SK-N-SH treated with all-trans-retinoic acid at 6 μM for 48 hours (cell line): ENCODE results near the gene DNAJB1.

Source experiments
- ATAC-seq: fragments of 200-7000 bp; cut with Tn5 transposase; 3 replicates; pipeline ENCODE4 v1.9.1; 2020; ENCODE audit warnings: mild to moderate bottlenecking, moderate library complexity
- BACH2 ChIP-seq: fragments of 250-450 bp; sonication (Bioruptor Pico); IDR thresholded peaks from 2 replicates; pipeline ENCODE4 v1.9.0; 2021; ENCODE audit warnings: mild to moderate bottlenecking, borderline replicate concordance
- CREB5 ChIP-seq: fragments of 250-450 bp; sonication (Bioruptor Pico); IDR thresholded peaks from 2 replicates; pipeline ENCODE4 v1.5.1; 2020; ENCODE audit warnings: low read depth, mild to moderate bottlenecking, moderate library complexity
- CSDC2 ChIP-seq: fragments of 250-450 bp; sonication (Bioruptor Pico); IDR thresholded peaks from 2 replicates; pipeline ENCODE4 v1.5.0; 2020; ENCODE audit warnings: mild to moderate bottlenecking, moderate library complexity
- ESRRG ChIP-seq: fragments of 250-450 bp; sonication (Bioruptor Pico); IDR thresholded peaks from 2 replicates; pipeline ENCODE4 v1.6.1; 2021; ENCODE audit warnings: mild to moderate bottlenecking
- GLIS3 ChIP-seq: fragments of 250-450 bp; sonication (Bioruptor Pico); IDR thresholded peaks from 2 replicates; pipeline ENCODE4 v1.5.0; 2020; ENCODE audit warnings: mild to moderate bottlenecking, moderate library complexity
- ISL1 ChIP-seq: fragments of 250-450 bp; sonication (Bioruptor Pico); IDR thresholded peaks from 2 replicates; pipeline ENCODE4 v2.1.2; 2022; ENCODE audit warnings: mild to moderate bottlenecking, moderate library complexity
- OSR1 ChIP-seq: fragments of 250-450 bp; sonication (Bioruptor Pico); IDR thresholded peaks from 2 replicates; pipeline ENCODE4 v1.8.0; 2022; ENCODE audit warnings: moderate library complexity, mild to moderate bottlenecking, inconsistent platforms
- PATZ1 ChIP-seq: fragments of 250-450 bp; sonication (Bioruptor Pico); IDR thresholded peaks from 2 replicates; pipeline ENCODE4 v1.8.0; 2020; ENCODE audit warnings: mild to moderate bottlenecking, moderate library complexity, borderline replicate concordance
- POU6F1 ChIP-seq: fragments of 250-450 bp; sonication (Bioruptor Pico); IDR thresholded peaks from 2 replicates; pipeline ENCODE4 v1.8.0; 2021; ENCODE audit warnings: low read depth, mild to moderate bottlenecking, moderate library complexity, borderline replicate concordance
- RARB ChIP-seq: fragments of 250-450 bp; sonication (Bioruptor Pico); IDR thresholded peaks from 2 replicates; pipeline ENCODE4 v1.8.0; 2021; ENCODE audit warnings: mild to moderate bottlenecking, moderate library complexity
- SNAI2 ChIP-seq: fragments of 250-450 bp; sonication (Bioruptor Pico); IDR thresholded peaks from 2 replicates; pipeline ENCODE4 v1.5.0; 2020; ENCODE audit warnings: mild to moderate bottlenecking, moderate library complexity
- TCF4 ChIP-seq: fragments of 250-450 bp; sonication (Bioruptor Pico); IDR thresholded peaks from 2 replicates; pipeline ENCODE4 v1.8.0; 2021; ENCODE audit warnings: mild to moderate bottlenecking, moderate library complexity, borderline replicate concordance
- ZC3H10 ChIP-seq: fragments of 250-450 bp; sonication (Bioruptor Pico); IDR thresholded peaks from 2 replicates; pipeline ENCODE4 v1.5.1; 2021; ENCODE audit warnings: mild to moderate bottlenecking, moderate library complexity
- ZFP3 ChIP-seq: fragments of 250-450 bp; sonication (Bioruptor Pico); IDR thresholded peaks from 2 replicates; pipeline ENCODE4 v1.5.0; 2020; ENCODE audit warnings: mild to moderate bottlenecking, moderate library complexity
- ZFP30 ChIP-seq: fragments of 450-650 bp; formaldehyde crosslinking; IDR thresholded peaks from 2 replicates; pipeline ENCODE4 v1.5.0; 2022; ENCODE audit warnings: mild to moderate bottlenecking, moderate library complexity
- ZNF565 ChIP-seq: fragments of 450-650 bp; formaldehyde crosslinking; conservative IDR thresholded peaks from 2 replicates; pipeline ENCODE4 v1.5.0; 2020; ENCODE audit warnings: low read depth, mild to moderate bottlenecking, moderate library complexity
- ZNF70 ChIP-seq: fragments of 450-650 bp; formaldehyde crosslinking; IDR thresholded peaks from 2 replicates; pipeline ENCODE4 v1.5.0; 2020; ENCODE audit warnings: mild to moderate bottlenecking, moderate library complexity
- TF ChIP-seq, protein P1 (sequence below): fragments of 250-450 bp; sonication (Bioruptor Pico); IDR thresholded peaks from 2 replicates; pipeline ENCODE4 v1.5.1; 2021; ENCODE audit warnings: mild to moderate bottlenecking, moderate library complexity
- TF ChIP-seq, protein P2 (sequence below): fragments of 250-450 bp; sonication (Bioruptor Pico); IDR thresholded peaks from 2 replicates; pipeline ENCODE4 v1.5.0; 2020; ENCODE audit warnings: mild to moderate bottlenecking, moderate library complexity

Gene DNAJB1

DNA sequence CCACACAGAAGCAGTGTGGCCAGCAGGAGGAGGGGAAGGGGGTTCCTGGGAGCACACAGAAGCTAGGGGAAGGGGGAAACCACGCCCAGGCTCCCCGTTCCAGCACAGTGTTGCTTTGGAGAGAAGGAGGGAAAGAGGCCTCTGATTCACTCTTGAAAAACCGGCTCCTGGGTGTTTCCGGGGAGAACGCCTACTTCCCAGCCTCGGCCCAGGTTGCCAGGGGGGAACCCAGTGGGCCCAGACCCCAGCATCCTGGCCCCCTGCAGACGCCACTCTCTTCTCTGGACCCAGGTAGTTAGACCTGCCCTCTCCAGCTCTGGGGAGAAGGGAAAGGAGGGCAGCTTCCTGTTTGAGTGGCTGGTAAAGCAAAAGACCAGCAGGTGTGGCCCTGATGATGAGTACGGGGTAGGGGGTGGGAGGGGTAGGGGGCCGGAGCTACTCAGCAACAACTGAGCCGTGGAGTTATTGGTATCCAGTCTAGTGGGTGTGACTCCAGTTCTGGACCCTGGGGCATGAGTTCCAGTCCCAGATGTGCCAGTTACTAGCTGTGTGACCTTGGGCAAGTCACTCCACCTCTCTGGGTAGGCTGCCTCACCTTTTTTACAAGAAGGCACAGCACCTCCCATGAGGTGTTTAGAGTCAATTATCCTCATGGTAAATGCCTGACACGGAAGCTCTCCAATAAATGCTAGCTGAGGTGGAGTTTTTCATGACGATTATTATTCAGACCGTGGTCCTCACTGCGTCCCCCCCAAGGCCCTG lies 23.1 kb downstream of the DNAJB1 start:
- no peak for ATAC-seq
- TF ChIP-seq ZNF565 (CRISPR knock-in tag): no peak
- no peak for TF ChIP-seq RARB (CRISPR knock-in tag)
- TF ChIP-seq, protein P1, sequence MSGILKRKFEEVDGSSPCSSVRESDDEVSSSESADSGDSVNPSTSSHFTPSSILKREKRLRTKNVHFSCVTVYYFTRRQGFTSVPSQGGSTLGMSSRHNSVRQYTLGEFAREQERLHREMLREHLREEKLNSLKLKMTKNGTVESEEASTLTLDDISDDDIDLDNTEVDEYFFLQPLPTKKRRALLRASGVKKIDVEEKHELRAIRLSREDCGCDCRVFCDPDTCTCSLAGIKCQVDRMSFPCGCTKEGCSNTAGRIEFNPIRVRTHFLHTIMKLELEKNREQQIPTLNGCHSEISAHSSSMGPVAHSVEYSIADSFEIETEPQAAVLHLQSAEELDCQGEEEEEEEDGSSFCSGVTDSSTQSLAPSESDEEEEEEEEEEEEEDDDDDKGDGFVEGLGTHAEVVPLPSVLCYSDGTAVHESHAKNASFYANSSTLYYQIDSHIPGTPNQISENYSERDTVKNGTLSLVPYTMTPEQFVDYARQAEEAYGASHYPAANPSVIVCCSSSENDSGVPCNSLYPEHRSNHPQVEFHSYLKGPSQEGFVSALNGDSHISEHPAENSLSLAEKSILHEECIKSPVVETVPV (CRISPR knock-in tag): no peak

GRCh38 chr19:14494411-14494810 lies 23.8 kb downstream of the DNAJB1 start:
- TF ChIP-seq ZNF565 (CRISPR knock-in tag) (no peak), ISL1 (CRISPR knock-in tag) (no peak), PATZ1 (CRISPR knock-in tag) (no peak), OSR1 (CRISPR knock-in tag) (no peak), ZC3H10 (CRISPR knock-in tag) (no peak), ZFP3 (CRISPR knock-in tag) (no peak), ZFP30 (CRISPR knock-in tag) (no peak), ESRRG (CRISPR knock-in tag) (no peak), POU6F1 (no peak), GLIS3 (CRISPR knock-in tag) (no peak), CSDC2 (CRISPR knock-in tag) (no peak), TCF4 (CRISPR knock-in tag) (no peak), ZNF70 (no peak)
- TF ChIP-seq, protein P2, sequence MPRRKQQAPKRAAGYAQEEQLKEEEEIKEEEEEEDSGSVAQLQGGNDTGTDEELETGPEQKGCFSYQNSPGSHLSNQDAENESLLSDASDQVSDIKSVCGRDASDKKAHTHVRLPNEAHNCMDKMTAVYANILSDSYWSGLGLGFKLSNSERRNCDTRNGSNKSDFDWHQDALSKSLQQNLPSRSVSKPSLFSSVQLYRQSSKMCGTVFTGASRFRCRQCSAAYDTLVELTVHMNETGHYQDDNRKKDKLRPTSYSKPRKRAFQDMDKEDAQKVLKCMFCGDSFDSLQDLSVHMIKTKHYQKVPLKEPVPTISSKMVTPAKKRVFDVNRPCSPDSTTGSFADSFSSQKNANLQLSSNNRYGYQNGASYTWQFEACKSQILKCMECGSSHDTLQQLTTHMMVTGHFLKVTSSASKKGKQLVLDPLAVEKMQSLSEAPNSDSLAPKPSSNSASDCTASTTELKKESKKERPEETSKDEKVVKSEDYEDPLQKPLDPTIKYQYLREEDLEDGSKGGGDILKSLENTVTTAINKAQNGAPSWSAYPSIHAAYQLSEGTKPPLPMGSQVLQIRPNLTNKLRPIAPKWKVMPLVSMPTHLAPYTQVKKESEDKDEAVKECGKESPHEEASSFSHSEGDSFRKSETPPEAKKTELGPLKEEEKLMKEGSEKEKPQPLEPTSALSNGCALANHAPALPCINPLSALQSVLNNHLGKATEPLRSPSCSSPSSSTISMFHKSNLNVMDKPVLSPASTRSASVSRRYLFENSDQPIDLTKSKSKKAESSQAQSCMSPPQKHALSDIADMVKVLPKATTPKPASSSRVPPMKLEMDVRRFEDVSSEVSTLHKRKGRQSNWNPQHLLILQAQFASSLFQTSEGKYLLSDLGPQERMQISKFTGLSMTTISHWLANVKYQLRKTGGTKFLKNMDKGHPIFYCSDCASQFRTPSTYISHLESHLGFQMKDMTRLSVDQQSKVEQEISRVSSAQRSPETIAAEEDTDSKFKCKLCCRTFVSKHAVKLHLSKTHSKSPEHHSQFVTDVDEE: no peak
- TF ChIP-seq, protein P1 (CRISPR knock-in tag): no peak
- no peak for ATAC-seq

DNA sequence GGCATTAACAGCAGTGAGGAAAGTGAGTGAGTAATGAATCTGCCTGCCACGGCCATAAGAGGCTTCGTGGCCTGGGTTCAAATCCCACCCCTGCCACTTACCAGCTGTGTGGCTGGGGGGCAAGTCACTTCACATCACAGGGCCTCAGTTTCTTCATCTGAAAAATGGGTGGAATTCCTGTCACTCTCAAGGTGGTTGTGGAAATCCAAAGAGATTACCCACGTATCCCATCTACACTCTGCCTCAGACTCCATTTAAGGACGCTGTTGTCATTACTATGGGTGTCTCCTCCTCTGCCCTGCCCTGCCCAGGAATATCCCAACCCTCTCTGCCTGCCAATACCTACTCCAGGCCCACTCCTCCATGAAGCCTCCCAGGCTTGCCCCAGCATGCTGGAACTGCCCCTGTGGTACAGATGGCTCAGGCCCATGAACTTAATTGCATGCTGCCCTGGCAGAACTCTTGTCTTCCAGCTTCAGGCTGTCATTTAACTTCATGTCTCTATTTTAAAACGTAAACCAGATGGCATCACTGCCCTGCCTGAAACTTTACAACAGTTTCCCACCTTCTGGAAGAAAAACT lies 25.4 kb downstream of the DNAJB1 start:
- TF ChIP-seq BACH2 (CRISPR knock-in tag): no peak
- TF ChIP-seq ZFP30 (CRISPR knock-in tag): no peak
- TF ChIP-seq ISL1 (CRISPR knock-in tag): no peak
- no peak for TF ChIP-seq ZC3H10 (CRISPR knock-in tag)
- TF ChIP-seq SNAI2 (CRISPR knock-in tag): no peak
- no peak for TF ChIP-seq ZNF70
- no peak for TF ChIP-seq POU6F1
- no peak for TF ChIP-seq CREB5 (CRISPR knock-in tag)
- TF ChIP-seq PATZ1 (CRISPR knock-in tag): no peak
- ATAC-seq: no peak
